ENCODE data around the gene CNN3.
A peak's percentile ranks its signal among the peaks of the same experiment; 100 is the strongest.

CNN3 gene

GRCh38 chr1:94922761-94923331, 4.1 kb downstream of the CNN3 start:
- no peak for DNase-seq

- DNase-seq: no peak
These were observed 4.9 kb downstream of the CNN3 start for GRCh38 chr1:94921977-94922376.

GRCh38 chr1:94920061-94920460, 6.8 kb downstream of the CNN3 start:
- DNase-seq: no peak

- no peak for DNase-seq
These were observed 7.5 kb downstream of the CNN3 start for GRCh38 chr1:94919241-94920030.

- no peak for DNase-seq
These were observed 9.7 kb downstream of the CNN3 start for GRCh38 chr1:94917251-94917650.

- no peak for DNase-seq
These were observed 14.4 kb downstream of the CNN3 start for GRCh38 chr1:94912263-94913184.

- DNase-seq: no peak
These were observed 17.4 kb downstream of the CNN3 start for GRCh38 chr1:94909486-94909885.

GRCh38 chr1:94908965-94909364, 17.9 kb downstream of the CNN3 start:
- no peak for DNase-seq

GRCh38 chr1:94908190-94908589, 18.7 kb downstream of the CNN3 start:
- DNase-seq: no peak

GRCh38 chr1:94907136-94907535, 19.8 kb downstream of the CNN3 start:
- no peak for DNase-seq

- peak in 2 of 4 experiments; percentile 8 to 16 for DNase-seq
These were observed 20.5 kb downstream of the CNN3 start for GRCh38 chr1:94906382-94906781.

GRCh38 chr1:94905207-94905606, 21.7 kb downstream of the CNN3 start:
- DNase-seq: no peak

GRCh38 chr1:94903280-94904009, 23.5 kb downstream of the CNN3 start:
- no peak for DNase-seq

GRCh38 chr1:94901841-94902240, 25.1 kb downstream of the CNN3 start:
- no peak for DNase-seq

GRCh38 chr1:94899756-94900155, 27.2 kb downstream of the CNN3 start:
- DNase-seq: no peak

GRCh38 chr1:94898491-94899385, 28.2 kb downstream of the CNN3 start:
- DNase-seq: no peak

- no peak for DNase-seq
These were observed 31.4 kb downstream of the CNN3 start for GRCh38 chr1:94895518-94895917.

- DNase-seq: no peak
These were observed 32.3 kb downstream of the CNN3 start for GRCh38 chr1:94894630-94895029.

- no peak for DNase-seq
These were observed 34.2 kb downstream of the CNN3 start for GRCh38 chr1:94892604-94893254.

GRCh38 chr1:94888201-94888600, 38.7 kb downstream of the CNN3 start:
- DNase-seq: no peak

- DNase-seq: no peak
These were observed 39.2 kb downstream of the CNN3 start for GRCh38 chr1:94887603-94888171.

Data from suppressor macrophage (primary cell).